Measurements from ENCODE around the gene KANSL1L. TPM values are rescaled to one million over a fixed set of nuclear protein-coding genes. Genes with fewer than 3 reads are reported as not detected.

The KANSL1L gene
- total RNA-seq, 1 experiment from 2014 or later: 6.7 TPM

- CTCF ChIA-PET: interaction anchor here (1.2 to 1.4 kb wide), 2 partner anchors 9 to 215 kb away, joined by 3 to 4 read pairs; no protein-coding TSS in a partner anchor
- no peaks in the 10 kb centered on the region for H3K79me2 ChIP-seq (ENCODE audit: insufficient read depth, low read length)
- POLR2A ChIA-PET: no interaction called here
- no peaks in the 10 kb centered on the region for H4K20me1 ChIP-seq (ENCODE audit: insufficient read depth)
- H3K27me3 ChIP-seq (ENCODE audit: insufficient read depth, low read length): no peaks in the 10 kb centered on the region
- no peaks in the 10 kb centered on the region for H3K4me1 ChIP-seq (ENCODE audit: control insufficient read depth in 1 of 2, insufficient read depth in 2 of 2, low read length in 2 of 2)
- no peak overlapping the region for H2AFZ ChIP-seq (ENCODE audit: low read depth, low read length, poor library complexity, severe bottlenecking)
- BruUV-seq (replicated peaks): no TSS peak
- RAD21 ChIA-PET (ENCODE audit: low non-redundant PET in 1 of 2, low total read pairs in 2 of 2, uncharacterized antibody in 2 of 2, unreplicated experiment in 2 of 2): no interaction called here
- no peaks in the 10 kb centered on the region for H3K9me2 ChIP-seq (ENCODE audit: insufficient read depth)
- H3K4me3 ChIP-seq (replicated peaks in 1 of 2; ENCODE audit: low read depth in 1 of 2, low read length in 2 of 2): no peak overlapping the region
- H3K27ac ChIP-seq (ENCODE audit: low read depth, low read length): no peak overlapping the region
- no peaks in the 10 kb centered on the region for H3K36me3 ChIP-seq (ENCODE audit: control insufficient read depth in 1 of 2, insufficient read depth in 2 of 2, low read length in 2 of 2)
- no peak overlapping the region for H3K9ac ChIP-seq (ENCODE audit: low read length)
- no peaks in the 10 kb centered on the region for H3K9me3 ChIP-seq (ENCODE audit: control insufficient read depth in 1 of 2, insufficient read depth in 1 of 2, low read depth in 1 of 2, low read length in 2 of 2)
- intact Hi-C loops (cut with micrococcal nuclease): no loop called here
- ATAC-seq (no peak), DNase-seq (ENCODE audit: low read depth, low spot score) (no peak)
- TF ChIP-seq EGR1 (IDR thresholded peaks at IDR 0.05; ENCODE audit: low read depth) (no peak), SRF (IDR thresholded peaks at IDR 0.05; ENCODE audit: low read depth) (no peak), SP1 (IDR thresholded peaks at IDR 0.05; ENCODE audit: low read depth) (no peak), YY1 (IDR thresholded peaks at IDR 0.05; ENCODE audit: extremely low read depth, insufficient replicate concordance, low read depth, low read length) (no peak), TCF7L2 (IDR thresholded peaks at IDR 0.05; ENCODE audit: borderline replicate concordance, extremely low read depth, insufficient read depth, insufficient read length) (no peak), ZFX (IDR thresholded peaks at IDR 0.05) (no peak), CTCF (IDR thresholded peaks at IDR 0.05 in 2 of 3, conservative IDR thresholded peaks at IDR 0.05 in 1 of 3; ENCODE audit: borderline replicate concordance in 1 of 3, insufficient read depth in 1 of 3, low read depth in 2 of 3, low read length in 2 of 3) (no peak), CBX3 (IDR thresholded peaks at IDR 0.05; ENCODE audit: low read depth) (no peak), ELF1 (IDR thresholded peaks at IDR 0.05; ENCODE audit: borderline replicate concordance, low read depth) (no peak), EZH2phosphoT487 (IDR thresholded peaks at IDR 0.05; ENCODE audit: borderline replicate concordance) (no peak), FOSL1 (IDR thresholded peaks at IDR 0.05; ENCODE audit: low read depth) (no peak), POLR2AphosphoS5 (IDR thresholded peaks at IDR 0.05; ENCODE audit: low read depth, low read length) (no peak), ZNF274 (IDR thresholded peaks at IDR 0.05; ENCODE audit: low read depth, low read length) (no peak), SIN3A (IDR thresholded peaks at IDR 0.05; ENCODE audit: low read depth) (no peak), POLR2A (IDR thresholded peaks at IDR 0.05; ENCODE audit: borderline replicate concordance, extremely low read depth, insufficient read depth, insufficient read length) (no peak), CEBPB (IDR thresholded peaks at IDR 0.05; ENCODE audit: low read depth) (no peak)
- TF ChIP-seq, protein P1, sequence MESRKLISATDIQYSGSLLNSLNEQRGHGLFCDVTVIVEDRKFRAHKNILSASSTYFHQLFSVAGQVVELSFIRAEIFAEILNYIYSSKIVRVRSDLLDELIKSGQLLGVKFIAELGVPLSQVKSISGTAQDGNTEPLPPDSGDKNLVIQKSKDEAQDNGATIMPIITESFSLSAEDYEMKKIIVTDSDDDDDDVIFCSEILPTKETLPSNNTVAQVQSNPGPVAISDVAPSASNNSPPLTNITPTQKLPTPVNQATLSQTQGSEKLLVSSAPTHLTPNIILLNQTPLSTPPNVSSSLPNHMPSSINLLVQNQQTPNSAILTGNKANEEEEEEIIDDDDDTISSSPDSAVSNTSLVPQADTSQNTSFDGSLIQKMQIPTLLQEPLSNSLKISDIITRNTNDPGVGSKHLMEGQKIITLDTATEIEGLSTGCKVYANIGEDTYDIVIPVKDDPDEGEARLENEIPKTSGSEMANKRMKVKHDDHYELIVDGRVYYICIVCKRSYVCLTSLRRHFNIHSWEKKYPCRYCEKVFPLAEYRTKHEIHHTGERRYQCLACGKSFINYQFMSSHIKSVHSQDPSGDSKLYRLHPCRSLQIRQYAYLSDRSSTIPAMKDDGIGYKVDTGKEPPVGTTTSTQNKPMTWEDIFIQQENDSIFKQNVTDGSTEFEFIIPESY (IDR thresholded peaks at IDR 0.05; ENCODE audit: extremely low read depth, insufficient replicate concordance, low read length): no peak
- no peak overlapping the region for H3K4me2 ChIP-seq (ENCODE audit: low read length)
Measured at GRCh38 chr2:209984291-209984690, 186.9 kb downstream of the KANSL1L start.

All from HCT116 (cell line).